GM21786 (cell line): ENCODE measurements around the gene KRIT1.

Experiments
- ATAC-seq: cut with Tn5 transposase; IDR thresholded peaks from one replicate; pipeline ENCODE4 v1.9.1; 2021; ENCODE audit not compliant: unreplicated experiment

KRIT1 gene

DNA sequence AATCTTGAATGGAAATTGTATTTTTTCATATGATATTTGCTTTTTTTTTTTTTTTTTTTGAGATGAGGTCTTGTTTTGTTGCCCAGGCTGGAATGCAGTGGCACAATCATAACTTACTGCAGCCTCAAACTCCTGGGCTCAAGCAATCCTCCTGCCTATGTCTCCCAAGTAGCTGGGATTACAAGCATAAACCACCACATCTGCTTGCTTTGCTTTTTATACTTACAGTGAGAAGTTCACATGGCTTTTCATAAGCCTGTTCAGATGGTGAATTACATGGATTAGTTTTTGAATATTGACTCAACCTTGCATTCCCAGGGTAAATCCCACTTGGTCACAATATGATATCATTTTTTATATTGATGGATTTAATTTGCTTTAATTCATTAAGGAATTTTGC is 88.7 kb downstream of the KRIT1 start:
- ATAC-seq = no peak

GRCh38 chr7:92155108-92155739 is 90.5 kb downstream of the KRIT1 start:
- no peak for ATAC-seq

- ATAC-seq = no peak
Observed at GRCh38 chr7:92150450-92151017, 95.2 kb downstream of the KRIT1 start.

- no peak for ATAC-seq
Observed at GRCh38 chr7:92149736-92150239, 95.9 kb downstream of the KRIT1 start.
